Body of pancreas (tissue), 4 donors: Measurements from ENCODE around the gene POFUT1. TPM values are rescaled to one million over a fixed set of nuclear protein-coding genes. Genes with fewer than 3 reads are reported as not detected.
"Not testable (repeated sequence)": the region's sequence is repeated elsewhere in the genome, so short reads cannot be mapped to it uniquely, and the experiment has no call there.

Experiments used
- ATAC-seq: fragments of 150-250 bp; one replicate; pipeline ENCODE4 v1.9.1; 2016
- DNase-seq, 4 donors: peaks; one replicate each; pipeline ENCODE4 v3.0.0-alpha.2; 2019
- H3K27ac ChIP-seq, 4 donors: fragments of 200-600 bp; sonication (generic); 1 replicate in 3 of 4; 2 replicates in 1 of 4; pipeline versions ENCODE4 v1.5.1 to v1.6.1; 2016 to 2019; ENCODE audit warnings: mild to moderate bottlenecking in 1 of 4, mixed read lengths in 1 of 4, moderate library complexity in 1 of 4
- H3K27me3 ChIP-seq, 2 donors: fragments of 200-600 bp; sonication (generic); one replicate each; pipeline ENCODE4 v1.6.0; 2016; ENCODE audit warnings: mild to moderate bottlenecking in 1 of 2
- H3K36me3 ChIP-seq, 2 donors: fragments of 200-600 bp; sonication (generic); replicated peaks in 1 of 2; 2 replicates each; pipeline ENCODE4 v1.5.1; 2016; ENCODE audit warnings: low read depth in 2 of 2; ENCODE audit not compliant: insufficient read depth in 1 of 2
- H3K4me1 ChIP-seq: fragments of 200-600 bp; sonication (generic); one replicate; pipeline ENCODE4 v1.6.0; 2016
- H3K4me3 ChIP-seq, 2 donors: fragments of 200-600 bp; sonication (generic); 1 replicate in 1 of 2; 2 replicates in 1 of 2; pipeline ENCODE4 v1.5.1; 2016 to 2019
- H3K9me3 ChIP-seq, 3 donors: fragments of 200-600 bp; sonication (generic); 1 replicate in 2 of 3; 2 replicates in 1 of 3; pipeline ENCODE4 v1.5.1; 2016
- POLR2A ChIP-seq, 3 donors: fragments of 450-650 bp; IDR thresholded peaks; one replicate each; pipeline ENCODE4 v1.6.1; 2016; ENCODE audit warnings: antibody characterized with exemption in 3 of 3, mild to moderate bottlenecking in 2 of 3
- whole genome bisulfite sequencing, 2 donors: methylation state at CpG; one replicate each; pipeline ENCODE4 v1.1.5; 2017; 5-methylcytosine and 5-hydroxymethylcytosine counted together
- intact Hi-C: fragments of 100-400 bp; cut with DNase I; formaldehyde crosslinking; loops from one replicate; pipeline ENCODE4 v1.15.1; 2023
- total RNA-seq, 2 donors: library from RNA; depleted of rRNA; stranded (reverse); fragments of >200 nt; gene quantifications; one replicate each; pipeline ENCODE4 v1.1.0, GENCODE V29; 2016
- TF ChIP-seq, protein P1 (sequence below), 7 experiments: fragments of 450-650 bp in 4 of 7; fragments of 200-600 bp in 3 of 7; sonication (generic) in 3 of 7; IDR thresholded peaks; one replicate each; pipeline ENCODE4 v1.5.1; 2016 to 2019; ENCODE audit warnings: antibody characterized with exemption in 7 of 7

POFUT1 gene
- total RNA-seq, 2 donors from 2014 or later, result 12.2 to 23.6 TPM

DNA sequence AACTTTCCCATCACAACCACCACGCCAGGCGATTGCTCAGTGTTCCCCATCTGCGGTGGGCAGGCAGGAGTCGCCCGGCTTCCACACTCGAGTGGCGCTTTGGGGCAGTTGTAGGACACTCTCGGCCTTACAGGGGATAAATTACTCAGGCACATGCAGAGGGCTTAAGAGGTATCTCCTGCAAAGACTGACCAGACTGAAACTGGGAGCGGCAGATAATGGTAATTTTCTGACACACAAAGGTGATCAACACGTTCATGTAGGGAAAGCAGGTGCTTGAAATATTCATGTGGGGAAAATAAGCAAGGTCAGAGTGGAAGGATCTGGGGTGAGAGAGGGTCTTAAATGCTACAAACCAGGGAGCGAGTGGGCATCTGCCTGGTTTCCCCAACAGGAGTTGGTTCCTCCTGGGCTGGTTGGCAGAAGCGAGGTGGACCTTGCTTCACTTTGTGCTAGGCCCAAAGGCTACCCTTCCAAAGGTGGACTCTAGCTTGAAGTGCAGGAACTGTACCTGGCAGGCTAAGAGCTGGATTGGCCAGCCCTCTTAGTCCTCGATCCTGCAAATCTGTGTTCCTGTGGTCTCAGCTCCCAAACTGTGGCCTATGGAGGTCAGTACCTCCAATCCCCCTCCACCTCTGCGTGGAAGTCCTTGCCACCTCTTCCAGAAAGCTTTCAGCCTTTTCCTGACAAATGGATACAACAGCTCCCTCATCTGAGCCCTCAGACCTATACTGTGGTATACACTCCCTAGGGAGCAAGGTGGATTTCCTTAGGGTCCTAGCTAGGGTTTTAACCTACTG lies 16.9 kb upstream of the POFUT1 start:
- Histone ChIP-seq H3K4me1 (peaks cover 46% of the 10 kb centered on the region), H3K27ac (peak overlapping the region; percentile 28 to 68 (median 56)), H3K9me3 (no peaks in the 10 kb centered on the region), H3K27me3 (no peaks in the 10 kb centered on the region), H3K36me3 (no peaks in the 10 kb centered on the region), H3K4me3 (no peak overlapping the region)
- 65 to 78% methylated on average over 13 to 14 of the region's 14 CpGs for WGBS, 2 donors
- DNase-seq (no peak), ATAC-seq (no peak)
- intact Hi-C loops, result no loop called here
- TF ChIP-seq, protein P1, sequence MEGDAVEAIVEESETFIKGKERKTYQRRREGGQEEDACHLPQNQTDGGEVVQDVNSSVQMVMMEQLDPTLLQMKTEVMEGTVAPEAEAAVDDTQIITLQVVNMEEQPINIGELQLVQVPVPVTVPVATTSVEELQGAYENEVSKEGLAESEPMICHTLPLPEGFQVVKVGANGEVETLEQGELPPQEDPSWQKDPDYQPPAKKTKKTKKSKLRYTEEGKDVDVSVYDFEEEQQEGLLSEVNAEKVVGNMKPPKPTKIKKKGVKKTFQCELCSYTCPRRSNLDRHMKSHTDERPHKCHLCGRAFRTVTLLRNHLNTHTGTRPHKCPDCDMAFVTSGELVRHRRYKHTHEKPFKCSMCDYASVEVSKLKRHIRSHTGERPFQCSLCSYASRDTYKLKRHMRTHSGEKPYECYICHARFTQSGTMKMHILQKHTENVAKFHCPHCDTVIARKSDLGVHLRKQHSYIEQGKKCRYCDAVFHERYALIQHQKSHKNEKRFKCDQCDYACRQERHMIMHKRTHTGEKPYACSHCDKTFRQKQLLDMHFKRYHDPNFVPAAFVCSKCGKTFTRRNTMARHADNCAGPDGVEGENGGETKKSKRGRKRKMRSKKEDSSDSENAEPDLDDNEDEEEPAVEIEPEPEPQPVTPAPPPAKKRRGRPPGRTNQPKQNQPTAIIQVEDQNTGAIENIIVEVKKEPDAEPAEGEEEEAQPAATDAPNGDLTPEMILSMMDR (IDR thresholded peaks at IDR 0.05), result no peak
- TF ChIP-seq POLR2A (IDR thresholded peaks at IDR 0.05), result no peak

DNA sequence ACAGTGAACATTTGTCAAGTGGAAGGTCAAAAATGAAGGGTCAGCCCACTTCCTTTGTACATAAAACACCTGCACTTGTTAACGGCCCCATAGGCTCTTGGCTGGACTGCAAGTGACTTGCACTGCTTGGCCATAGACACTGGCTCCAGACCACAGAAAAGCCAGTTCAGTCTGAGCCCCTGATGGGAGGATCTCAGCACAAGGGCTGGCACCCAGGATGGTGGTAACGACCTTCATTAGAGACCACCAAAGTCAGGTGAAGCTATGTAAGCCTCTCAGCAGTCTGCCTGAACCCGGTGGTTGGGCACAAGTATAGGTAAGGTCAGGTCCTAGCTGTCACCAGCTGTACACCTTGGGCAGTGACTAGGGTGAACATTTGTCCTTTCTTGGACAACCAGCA lies 16.3 kb upstream of the POFUT1 start:
- Histone ChIP-seq H3K9me3 (no peaks in the 10 kb centered on the region), H3K36me3 (no peaks in the 10 kb centered on the region), H3K27me3 (no peaks in the 10 kb centered on the region), H3K27ac (peak overlapping the region in 1 of 4 donors; percentile 67), H3K4me1 (peaks cover 50% of the 10 kb centered on the region), H3K4me3 (no peak overlapping the region)
- no peak for ATAC-seq
- intact Hi-C loops, result no loop called here
- DNase-seq, result no peak
- 71 to 83% methylated on average over 2 to 3 of the region's 3 CpGs for WGBS, 2 donors
- TF ChIP-seq, protein P1 (IDR thresholded peaks at IDR 0.05), result no peak
- no peak for TF ChIP-seq POLR2A (IDR thresholded peaks at IDR 0.05)

DNA sequence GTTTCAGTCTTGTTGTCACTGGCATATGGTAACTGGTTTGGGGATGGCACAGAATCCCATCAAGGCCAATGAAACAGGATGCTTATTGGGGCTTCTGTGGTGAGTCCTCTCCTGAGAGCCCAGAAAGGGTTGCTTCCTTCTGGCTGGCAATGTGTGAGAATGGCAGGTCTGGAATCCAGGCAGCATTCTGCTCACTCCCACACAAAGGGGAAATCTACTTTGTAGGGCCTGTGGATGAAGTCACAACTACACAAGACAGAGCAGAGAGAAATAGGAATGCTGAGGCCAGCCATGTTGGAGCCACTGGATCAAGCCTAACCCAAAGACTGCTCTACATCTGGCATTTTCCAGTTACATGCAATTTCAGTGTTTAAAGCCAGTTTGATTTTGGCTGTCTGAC lies 15.8 kb upstream of the POFUT1 start:
- Histone ChIP-seq H3K9me3 (no peaks in the 10 kb centered on the region), H3K27me3 (no peaks in the 10 kb centered on the region), H3K4me3 (no peak overlapping the region), H3K4me1 (peaks cover 50% of the 10 kb centered on the region), H3K27ac (peak overlapping the region in 1 of 4 donors; percentile 67), H3K36me3 (no peaks in the 10 kb centered on the region)
- DNase-seq (no peak), ATAC-seq (no peak)
- intact Hi-C loops, result no loop called here
- TF ChIP-seq POLR2A (IDR thresholded peaks at IDR 0.05), result no peak
- TF ChIP-seq, protein P1 (IDR thresholded peaks at IDR 0.05), result no peak

DNA sequence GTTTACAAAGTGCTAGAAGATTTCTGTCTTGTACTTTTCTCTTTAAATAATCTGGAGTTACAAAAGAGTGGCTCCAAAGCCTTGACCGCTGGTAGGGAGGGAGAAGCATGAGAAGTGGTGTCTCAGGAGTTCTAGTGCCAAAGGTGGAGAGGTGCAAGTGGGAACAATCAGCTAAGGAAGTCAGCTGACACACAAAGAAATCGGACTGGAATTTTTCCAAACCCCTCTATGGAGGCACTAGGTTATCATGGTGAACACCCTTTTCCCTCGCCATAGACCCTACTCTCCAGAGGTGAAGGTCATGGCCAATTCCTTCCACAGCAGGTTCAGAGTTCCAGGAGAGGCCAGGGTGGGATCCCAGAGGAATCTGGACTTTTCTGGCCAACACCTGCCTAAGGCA lies 15.0 kb upstream of the POFUT1 start:
- H3K4me3 ChIP-seq, result no peak overlapping the region
- WGBS, 2 donors, result 23 to 25% methylated on average over 3 of the region's 3 CpGs
- peaks cover 50% of the 10 kb centered on the region for H3K4me1 ChIP-seq
- H3K27me3 ChIP-seq, result no peaks in the 10 kb centered on the region
- TF ChIP-seq, protein P1 (IDR thresholded peaks at IDR 0.05), result no peak
- no peak for TF ChIP-seq POLR2A (IDR thresholded peaks at IDR 0.05)
- intact Hi-C loops, result no loop called here
- DNase-seq, result no peak
- peaks cover 0 to 2% of the 10 kb centered on the region in 2 donors for H3K36me3 ChIP-seq
- ATAC-seq, result no peak
- H3K27ac ChIP-seq, result peak overlapping the region in 1 of 4 donors; percentile 41
- H3K9me3 ChIP-seq, result no peaks in the 10 kb centered on the region

DNA sequence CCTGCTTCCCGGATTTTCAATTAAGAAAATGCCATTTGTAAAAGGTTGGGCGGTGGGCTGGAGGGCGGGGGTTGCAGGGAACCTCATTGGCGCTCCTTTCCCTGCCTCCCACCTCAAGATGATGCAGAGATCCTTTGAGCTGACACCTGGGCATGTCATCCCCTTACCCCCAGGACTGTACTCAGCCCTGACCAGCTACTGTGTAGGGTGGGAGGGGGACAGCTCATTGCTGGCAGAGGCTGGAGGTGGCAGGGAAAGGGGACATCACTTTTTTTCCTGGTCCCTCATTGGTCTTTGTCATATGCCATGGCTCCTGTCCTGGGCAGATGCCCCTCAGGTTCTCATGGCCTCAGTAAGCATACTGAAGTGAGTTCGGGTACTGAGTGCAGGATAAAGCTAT lies 14.3 kb upstream of the POFUT1 start:
- H3K9me3 ChIP-seq, ATAC-seq, H3K36me3 ChIP-seq, H3K4me3 ChIP-seq, DNase-seq, intact Hi-C loops, H3K27me3 ChIP-seq: not testable (repeated sequence)
- WGBS, 2 donors, result 75 to 77% methylated on average over 5 of the region's 5 CpGs
- peaks cover 51% of the 10 kb centered on the region for H3K4me1 ChIP-seq
- peak overlapping the region in 1 of 4 donors; percentile 41 for H3K27ac ChIP-seq
